Lower leg skin (tissue), 3 donors: ENCODE results near the gene ACO2.

Experiments used
- POLR2A ChIP-seq, 2 donors: fragments of 450-650 bp; IDR thresholded peaks; one replicate each; pipeline ENCODE4 v1.6.1; 2016 to 2017; ENCODE audit warnings: antibody characterized with exemption in 2 of 2, mild to moderate bottlenecking in 1 of 2, moderate library complexity in 1 of 2
- TF ChIP-seq, protein P1 (sequence below), 3 donors: fragments of 450-650 bp; IDR thresholded peaks; one replicate each; pipeline ENCODE4 v1.5.1; 2016; ENCODE audit warnings: antibody characterized with exemption in 3 of 3, mild to moderate bottlenecking in 3 of 3, moderate library complexity in 2 of 3

DNA sequence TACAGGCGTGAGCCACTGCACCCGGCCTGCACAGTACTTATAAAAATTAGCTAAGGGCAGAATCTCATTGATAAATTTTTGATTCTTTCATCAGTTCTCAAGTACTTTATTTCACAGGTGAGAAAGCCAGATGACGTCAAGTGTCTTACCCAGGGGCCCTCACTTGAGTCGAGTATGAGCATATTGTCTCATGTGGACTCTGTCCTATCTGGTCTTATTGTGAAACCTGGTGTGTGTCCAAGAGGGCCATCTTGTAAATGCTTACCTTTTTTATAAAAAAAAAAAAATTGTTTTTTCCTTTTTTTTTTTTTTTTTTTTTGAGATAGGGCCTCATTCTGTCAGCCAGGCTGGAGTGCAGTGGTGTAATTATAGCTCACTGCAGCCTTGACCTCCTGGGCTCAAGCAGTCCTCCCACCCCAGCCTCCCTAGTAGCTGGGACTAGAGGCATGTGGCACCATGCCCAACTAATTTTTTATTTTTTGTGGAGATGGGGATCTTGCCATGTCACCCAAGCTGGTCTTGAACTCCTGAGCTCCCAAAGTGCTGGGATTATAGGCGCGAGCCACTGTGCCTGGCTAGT is 6.0 kb downstream of the ACO2 start:
- TF ChIP-seq, protein P1, sequence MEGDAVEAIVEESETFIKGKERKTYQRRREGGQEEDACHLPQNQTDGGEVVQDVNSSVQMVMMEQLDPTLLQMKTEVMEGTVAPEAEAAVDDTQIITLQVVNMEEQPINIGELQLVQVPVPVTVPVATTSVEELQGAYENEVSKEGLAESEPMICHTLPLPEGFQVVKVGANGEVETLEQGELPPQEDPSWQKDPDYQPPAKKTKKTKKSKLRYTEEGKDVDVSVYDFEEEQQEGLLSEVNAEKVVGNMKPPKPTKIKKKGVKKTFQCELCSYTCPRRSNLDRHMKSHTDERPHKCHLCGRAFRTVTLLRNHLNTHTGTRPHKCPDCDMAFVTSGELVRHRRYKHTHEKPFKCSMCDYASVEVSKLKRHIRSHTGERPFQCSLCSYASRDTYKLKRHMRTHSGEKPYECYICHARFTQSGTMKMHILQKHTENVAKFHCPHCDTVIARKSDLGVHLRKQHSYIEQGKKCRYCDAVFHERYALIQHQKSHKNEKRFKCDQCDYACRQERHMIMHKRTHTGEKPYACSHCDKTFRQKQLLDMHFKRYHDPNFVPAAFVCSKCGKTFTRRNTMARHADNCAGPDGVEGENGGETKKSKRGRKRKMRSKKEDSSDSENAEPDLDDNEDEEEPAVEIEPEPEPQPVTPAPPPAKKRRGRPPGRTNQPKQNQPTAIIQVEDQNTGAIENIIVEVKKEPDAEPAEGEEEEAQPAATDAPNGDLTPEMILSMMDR (IDR thresholded peaks at IDR 0.05), result no peak
- TF ChIP-seq POLR2A (IDR thresholded peaks at IDR 0.05), result no peak
